HepG2 (cell line): ENCODE data around the gene SYT9. TPM values are rescaled to one million over a fixed set of nuclear protein-coding genes. Genes with fewer than 3 reads are reported as not detected.

ENCODE experiments used
- ARHGAP35 ChIP-seq: sonication (generic); formaldehyde crosslinking; IDR thresholded peaks from 2 replicates; pipeline ENCODE4 v1.9.0; 2022; ENCODE audit warnings: mild to moderate bottlenecking, inconsistent platforms, moderate library complexity, missing genetic modification reagents, borderline replicate concordance
- CTCF ChIP-seq: sonication (generic); formaldehyde crosslinking; IDR thresholded peaks from 2 replicates; pipeline ENCODE4 v1.5.0; 2020; ENCODE audit warnings: mild to moderate bottlenecking, missing genetic modification reagents, moderate library complexity
- ETV5 ChIP-seq: IDR thresholded peaks from 2 replicates; pipeline ENCODE4 v1.6.1; 2018; ENCODE audit warnings: missing biosample characterization, missing genetic modification reagents, inconsistent platforms, borderline replicate concordance
- HNRNPLL ChIP-seq: fragments of 200-400 bp; formaldehyde crosslinking; IDR thresholded peaks from 2 replicates; pipeline ENCODE4 v1.6.1; 2017; ENCODE audit warnings: mild to moderate bottlenecking, low read depth, low read length; ENCODE audit not compliant: poor library complexity, severe bottlenecking
- HNRNPUL1 ChIP-seq: fragments of 200-400 bp; formaldehyde crosslinking; IDR thresholded peaks from 2 replicates; pipeline ENCODE4 v1.6.1; 2017; ENCODE audit warnings: low read depth, mild to moderate bottlenecking, low read length, moderate library complexity
- IRF2 ChIP-seq: IDR thresholded peaks from 2 replicates; pipeline ENCODE4 v1.6.1; 2018; ENCODE audit warnings: missing genetic modification reagents, missing compliant biosample characterization
- KLF12 ChIP-seq: sonication (generic); formaldehyde crosslinking; IDR thresholded peaks from 2 replicates; pipeline ENCODE4 v1.4.0; 2020; ENCODE audit warnings: missing genetic modification reagents, borderline replicate concordance
- MXD4 ChIP-seq: IDR thresholded peaks from 2 replicates; pipeline ENCODE4 v1.6.1; 2016; ENCODE audit warnings: mild to moderate bottlenecking, missing biosample characterization, missing genetic modification reagents
- MYC ChIP-seq: sonication (generic); formaldehyde crosslinking; IDR thresholded peaks from 2 replicates; pipeline ENCODE4 v1.9.0; 2021; ENCODE audit warnings: missing genetic modification reagents, borderline replicate concordance
- PLSCR1 ChIP-seq: sonication (generic); formaldehyde crosslinking; IDR thresholded peaks from 2 replicates; pipeline ENCODE4 v1.5.0; 2020; ENCODE audit warnings: missing genetic modification reagents, mild to moderate bottlenecking, borderline replicate concordance
- SAP130 ChIP-seq: IDR thresholded peaks from 2 replicates; pipeline ENCODE4 v1.6.1; 2016; ENCODE audit warnings: low read depth
- THAP9 ChIP-seq: sonication (generic); formaldehyde crosslinking; IDR thresholded peaks from 2 replicates; pipeline ENCODE4; 2020; ENCODE audit warnings: missing genetic modification reagents, mild to moderate bottlenecking, borderline replicate concordance
- ZFP41 ChIP-seq: sonication (generic); formaldehyde crosslinking; IDR thresholded peaks from 2 replicates; pipeline ENCODE4 v1.4.0; 2020; ENCODE audit warnings: mild to moderate bottlenecking, missing genetic modification reagents, borderline replicate concordance
- ZFX ChIP-seq: sonication (generic); formaldehyde crosslinking; IDR thresholded peaks from 2 replicates; pipeline ENCODE4 v1.4.0; 2020; ENCODE audit warnings: mild to moderate bottlenecking, low read depth, missing genetic modification reagents, moderate library complexity
- ZMYM4 ChIP-seq: sonication (generic); formaldehyde crosslinking; IDR thresholded peaks from 2 replicates; pipeline ENCODE4 v1.8.1; 2023; ENCODE audit warnings: mild to moderate bottlenecking, missing genetic modification reagents
- ZNF136 ChIP-seq: sonication (generic); formaldehyde crosslinking; IDR thresholded peaks from 2 replicates; pipeline ENCODE4 v1.8.1; 2022; ENCODE audit warnings: low read depth, mild to moderate bottlenecking, moderate library complexity, missing genetic modification reagents
- ZNF280D ChIP-seq: sonication (generic); formaldehyde crosslinking; IDR thresholded peaks from 2 replicates; pipeline ENCODE4 v1.5.1; 2020; ENCODE audit warnings: mild to moderate bottlenecking, missing genetic modification reagents
- ZNF556 ChIP-seq: sonication (generic); formaldehyde crosslinking; IDR thresholded peaks from 2 replicates; pipeline ENCODE4 v1.4.0; 2020; ENCODE audit warnings: mild to moderate bottlenecking, missing genetic modification reagents, borderline replicate concordance
- ZNF713 ChIP-seq: sonication (generic); formaldehyde crosslinking; IDR thresholded peaks from 2 replicates; pipeline ENCODE4 v1.4.0; 2020; ENCODE audit warnings: mild to moderate bottlenecking, missing genetic modification reagents
- ZNF883 ChIP-seq: sonication (generic); formaldehyde crosslinking; IDR thresholded peaks from 2 replicates; pipeline ENCODE4 v1.5.1; 2020; ENCODE audit warnings: mild to moderate bottlenecking, missing genetic modification reagents; ENCODE audit errors: not compliant biosample characterization
- ZSCAN21 ChIP-seq: sonication (generic); formaldehyde crosslinking; IDR thresholded peaks from 2 replicates; pipeline ENCODE4 v1.8.0; 2022; ENCODE audit warnings: mild to moderate bottlenecking, missing genetic modification reagents, moderate library complexity, borderline replicate concordance
- polyA plus RNA-seq, 8 experiments: library from polyadenylated mRNA; depleted of rRNA in 3 of 8; stranded (reverse) in 7 of 8; unstranded in 1 of 8; fragments of >200 nt; fragmentation: Illumina TruSeq in 4 of 8; extraction: Trizol in 4 of 8; gene quantifications; 2 replicates each; pipeline versions ENCODE4 v1.2.1 to v1.2.3, GENCODE V29; 2011 to 2016; ENCODE audit warnings: low read depth in 4 of 8, missing spikeins in 1 of 8, mixed read lengths in 1 of 8; ENCODE audit not compliant: insufficient read depth in 1 of 8
- total RNA-seq, 5 experiments: library from RNA; depleted of rRNA; stranded (reverse); fragments of >200 nt; fragmentation: Illumina TruSeq; extraction: Trizol; gene quantifications; 2 replicates each; pipeline ENCODE4 v1.2.3, GENCODE V29; 2016; ENCODE audit warnings: low read depth in 1 of 5

Gene SYT9
- total and polyA plus RNA-seq, 2 of the 13 experiments (the other 11 are each of a cell fraction or from before 2014, with no cell fraction given), result not detected

- no peak for TF ChIP-seq ZNF713 (CRISPR knock-in tag)
- peak; percentile 38 for TF ChIP-seq ZFX
- TF ChIP-seq KLF12 (CRISPR knock-in tag), result no peak
- peak; percentile 47 for TF ChIP-seq HNRNPLL
- no peak for TF ChIP-seq ZNF556 (CRISPR knock-in tag)
- TF ChIP-seq ARHGAP35, result no peak
- 0 out of 2 replicates have a peak, but pooled peaks have one; percentile 22 for TF ChIP-seq ETV5 (CRISPR knock-in tag)
- 0 out of 2 replicates have a peak, but pooled peaks have one; percentile 51 for TF ChIP-seq ZSCAN21
- TF ChIP-seq ZFP41 (CRISPR knock-in tag), result no peak
- peak; percentile 35; the same call in 1 of the 2 replicates for TF ChIP-seq THAP9 (CRISPR knock-in tag)
- TF ChIP-seq IRF2, result 0 out of 2 replicates have a peak, but pooled peaks have one; percentile 29
- TF ChIP-seq ZNF136 (CRISPR knock-in tag), result no peak
- TF ChIP-seq MXD4 (CRISPR knock-in tag), result no peak
- no peak for TF ChIP-seq PLSCR1 (CRISPR knock-in tag)
- peak; percentile 31; the same call in 1 of the 2 replicates for TF ChIP-seq CTCF (CRISPR knock-in tag)
- no peak for TF ChIP-seq HNRNPUL1
- 0 out of 2 replicates have a peak, but pooled peaks have one; percentile 11 for TF ChIP-seq ZMYM4
- peak; percentile 18; the same call in 1 of the 2 replicates for TF ChIP-seq SAP130 (CRISPR knock-in tag)
- TF ChIP-seq ZNF883 (CRISPR knock-in tag), result peak; percentile 65
- 0 out of 2 replicates have a peak, but pooled peaks have one; percentile 47 for TF ChIP-seq ZNF280D (CRISPR knock-in tag)
- TF ChIP-seq MYC, result 0 out of 2 replicates have a peak, but pooled peaks have one; percentile 8
These were observed 262.4 kb downstream of the SYT9 start (continued) for GRCh38 chr11:7514099-7514591.
